ENCODE measurements around the gene PPP4R3B.

The PPP4R3B gene

DNA sequence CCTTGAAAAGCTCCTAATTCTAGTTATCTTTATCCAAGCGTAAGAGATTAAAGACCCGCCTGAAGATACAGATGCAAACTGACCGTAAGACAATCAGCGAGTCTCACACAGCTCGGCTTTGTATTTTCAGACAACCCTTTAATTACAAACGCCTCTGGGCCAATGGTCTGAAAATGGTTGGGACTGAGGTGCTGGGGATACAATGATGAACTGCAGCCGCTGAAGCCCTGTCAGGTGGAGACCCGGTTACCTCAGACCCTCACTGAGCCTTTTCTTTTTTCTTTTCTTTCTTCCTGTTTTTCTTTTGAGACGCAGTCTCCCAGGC lies 98.6 kb downstream of the PPP4R3B start:
- intact Hi-C loops (cut with micrococcal nuclease), result loop anchor here (2.0 to 10.0 kb wide), 2 partner anchors 100 to 284 kb away; partner anchors contain the start of genes CCDC88A, CLHC1 and RPS27A
- Mint-ChIP-seq H3K9me3 (no peaks in the 10 kb centered on the region), H3K27me3 (no peaks in the 10 kb centered on the region), H3K27ac (peak overlapping the region; percentile 95), H3K36me3 (ENCODE audit: low read depth) (peaks cover 19% of the 10 kb centered on the region), H3K4me3 (peak overlapping the region; percentile 90), H3K4me1 (ENCODE audit: low read depth) (peaks cover 19% of the 10 kb centered on the region)

DNA sequence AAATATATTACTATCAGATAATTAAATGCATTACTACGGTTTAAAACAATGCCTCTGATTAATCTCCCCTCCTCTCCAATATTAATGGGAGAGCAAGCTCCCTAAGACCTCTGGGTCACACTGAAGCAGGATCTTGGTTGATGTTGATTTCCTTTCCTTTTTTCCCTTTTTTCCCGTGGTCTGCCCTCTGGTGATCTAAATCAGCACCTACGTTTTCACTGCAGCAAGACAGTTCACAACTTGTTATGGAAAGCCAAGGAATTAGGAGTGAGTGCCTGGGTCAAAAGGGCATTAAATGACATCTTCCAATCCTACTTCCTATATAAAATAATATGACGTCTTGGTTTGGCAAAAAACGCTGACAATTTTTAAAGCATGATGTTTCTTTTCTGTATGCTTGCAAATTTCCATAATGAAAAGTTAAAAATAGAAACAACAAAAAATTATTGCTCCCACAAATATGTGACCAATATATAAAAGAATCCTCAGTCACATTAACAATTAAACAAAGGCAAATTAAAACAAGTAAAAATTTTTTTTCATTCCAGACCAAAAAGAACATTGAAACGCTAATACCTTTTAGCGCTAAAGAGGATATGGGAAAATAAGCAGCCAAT lies 105.8 kb downstream of the PPP4R3B start:
- no peaks in the 10 kb centered on the region for H3K27me3 Mint-ChIP-seq
- H3K27ac Mint-ChIP-seq, result no peak overlapping the region
- H3K4me3 Mint-ChIP-seq, result no peak overlapping the region
- H3K9me3 Mint-ChIP-seq, result no peaks in the 10 kb centered on the region
- no peaks in the 10 kb centered on the region for H3K36me3 Mint-ChIP-seq (ENCODE audit: low read depth)
- intact Hi-C loops (cut with micrococcal nuclease), result loop anchor here (10.0 kb wide), 1 partner anchor 277 kb away; the partner anchor contains the start of genes CLHC1 and RPS27A
- H3K4me1 Mint-ChIP-seq (ENCODE audit: low read depth), result no peaks in the 10 kb centered on the region

DNA sequence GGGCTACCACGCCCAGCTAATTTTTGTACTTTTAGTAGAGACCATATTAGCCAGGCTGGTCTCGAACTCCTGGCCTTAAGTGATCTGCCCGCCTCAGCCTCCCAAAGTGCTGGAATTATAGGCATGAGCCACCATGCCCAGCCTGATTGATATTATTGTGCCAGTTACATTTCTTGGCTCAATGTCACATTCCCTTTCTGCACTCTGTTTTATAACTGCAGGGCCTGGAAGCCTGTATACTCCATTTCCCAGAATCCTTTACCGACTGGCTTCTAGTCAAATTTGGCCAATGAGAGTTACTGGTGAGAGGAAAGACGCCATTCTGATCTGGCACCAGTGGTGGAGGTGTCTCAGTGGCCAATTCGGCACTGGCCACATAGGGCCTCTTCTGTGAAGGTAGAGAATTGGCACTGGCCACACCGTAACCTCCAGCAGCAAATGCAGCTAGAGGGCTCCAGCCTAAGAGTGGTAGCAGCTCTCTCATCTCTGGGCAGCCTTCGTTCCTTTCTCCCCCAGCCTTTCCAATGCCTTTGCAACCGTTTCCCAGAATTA lies 114.8 kb downstream of the PPP4R3B start:
- Mint-ChIP-seq H3K4me3 (no peak overlapping the region), H3K9me3 (no peaks in the 10 kb centered on the region), H3K27ac (no peak overlapping the region), H3K4me1 (ENCODE audit: low read depth) (peaks cover 11% of the 10 kb centered on the region), H3K36me3 (ENCODE audit: low read depth) (no peaks in the 10 kb centered on the region), H3K27me3 (no peaks in the 10 kb centered on the region)
- intact Hi-C loops (cut with micrococcal nuclease), result no loop called here

DNA sequence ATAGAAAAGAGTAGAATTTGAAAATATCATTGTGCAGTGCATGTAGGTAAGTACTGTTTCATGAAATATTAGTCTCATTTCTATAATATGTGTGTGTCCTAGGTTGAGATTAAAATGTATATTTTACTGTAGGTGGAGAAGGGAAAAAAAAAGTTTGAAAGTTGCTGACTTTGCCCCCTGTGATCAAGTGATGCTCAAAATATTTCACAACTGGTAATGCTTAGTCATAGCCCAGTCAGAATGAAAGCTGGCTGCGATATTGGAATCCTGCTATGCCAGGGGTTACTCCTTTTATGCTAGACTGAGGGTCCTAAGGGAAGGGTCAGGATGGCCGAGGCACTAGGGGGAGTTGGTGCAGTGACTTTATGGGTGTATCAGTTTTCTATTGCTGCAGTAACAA lies 117.4 kb downstream of the PPP4R3B start:
- Mint-ChIP-seq H3K9me3 (no peaks in the 10 kb centered on the region), H3K4me1 (ENCODE audit: low read depth) (peaks cover 11% of the 10 kb centered on the region), H3K27me3 (no peaks in the 10 kb centered on the region), H3K4me3 (no peak overlapping the region), H3K36me3 (ENCODE audit: low read depth) (no peaks in the 10 kb centered on the region), H3K27ac (no peak overlapping the region)
- intact Hi-C loops (cut with micrococcal nuclease), result no loop called here

DNA sequence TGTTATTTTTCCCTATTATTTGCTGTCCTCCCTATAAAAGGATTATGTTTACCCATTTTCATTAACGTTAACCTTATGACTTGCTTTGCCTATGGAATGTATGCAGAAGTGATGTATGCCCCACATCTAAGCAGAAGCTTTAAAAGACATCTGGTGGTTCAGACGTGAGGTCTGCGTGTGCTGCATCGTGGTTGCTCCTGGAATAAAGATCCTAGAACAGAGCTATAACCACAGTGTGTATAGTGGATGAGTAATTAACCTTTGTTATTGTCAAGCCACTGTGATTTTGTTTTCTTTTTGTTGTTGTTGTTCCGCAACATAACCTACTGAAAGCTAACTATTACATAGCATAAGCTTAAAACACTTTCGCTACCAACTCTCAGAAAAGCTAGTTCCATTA lies 118.8 kb downstream of the PPP4R3B start:
- H3K36me3 Mint-ChIP-seq (ENCODE audit: low read depth), result no peaks in the 10 kb centered on the region
- no peak overlapping the region for H3K27ac Mint-ChIP-seq
- H3K4me1 Mint-ChIP-seq (ENCODE audit: low read depth), result peaks cover 11% of the 10 kb centered on the region
- no peaks in the 10 kb centered on the region for H3K27me3 Mint-ChIP-seq
- no peaks in the 10 kb centered on the region for H3K9me3 Mint-ChIP-seq
- H3K4me3 Mint-ChIP-seq, result no peak overlapping the region
- intact Hi-C loops (cut with micrococcal nuclease), result no loop called here
